ENCODE data around the gene RGS17.
A peak's percentile ranks its signal among the peaks of the same experiment; 100 is the strongest.
"Not testable (repeated sequence)": the region's sequence is repeated elsewhere in the genome, so short reads cannot be mapped to it uniquely, and the experiment has no call there.

RGS17 gene

DNA sequence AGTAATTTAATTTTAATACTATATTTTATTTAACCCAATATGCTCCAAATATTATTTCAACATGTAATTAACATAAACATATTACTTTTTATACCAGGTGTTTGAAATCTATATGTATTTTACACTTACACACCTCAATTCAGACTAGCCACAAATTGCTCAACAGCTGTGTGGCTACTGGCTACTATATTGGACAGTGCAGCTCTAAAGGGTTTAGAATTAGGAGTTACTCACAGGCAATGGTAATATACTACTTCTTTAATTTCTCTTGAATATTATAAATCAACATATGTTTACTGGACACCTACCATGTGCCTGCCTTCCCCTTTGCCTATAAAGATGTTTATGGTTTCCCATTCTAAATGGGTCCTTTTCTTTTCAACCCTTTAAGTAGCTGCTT, 130.8 kb downstream of the RGS17 start:
- peaks cover 5% of the 10 kb centered on the region; the same call in 1 of the 2 replicates for H3K36me3 ChIP-seq (ENCODE audit: insufficient read depth, low read length)
- H3K9ac ChIP-seq (ENCODE audit: low read depth, low read length, poor library complexity, severe bottlenecking), result peak overlapping the region; percentile 88

DNA sequence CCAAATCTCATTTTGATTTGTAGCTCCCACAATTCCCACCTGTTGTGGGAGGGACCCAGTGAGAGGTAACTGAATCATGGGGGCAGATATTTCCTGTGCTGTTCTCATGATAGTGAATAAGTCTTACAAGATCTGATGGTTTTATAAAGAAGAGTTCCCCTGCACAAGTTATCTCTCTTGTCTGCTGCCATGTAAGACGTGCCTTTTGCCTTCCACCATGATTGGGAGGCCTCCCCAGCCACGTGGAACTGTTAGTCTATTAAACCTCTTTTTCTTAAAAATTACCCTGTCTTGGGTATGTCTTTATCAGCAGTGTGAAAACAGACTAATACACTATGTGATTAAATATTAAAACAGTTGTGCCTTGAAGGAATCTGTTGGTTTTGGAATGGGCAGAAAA, 131.5 kb downstream of the RGS17 start:
- H3K27me3 ChIP-seq (ENCODE audit: insufficient read depth, low read length, poor library complexity, severe bottlenecking); H3K9me3 ChIP-seq (ENCODE audit: insufficient read depth, low read depth, low read length); H2AFZ ChIP-seq (ENCODE audit: low read length); H3K9me2 ChIP-seq (replicated peaks; ENCODE audit: low read depth, low read length); H3K36me3 ChIP-seq (ENCODE audit: insufficient read depth, low read length); H3F3A ChIP-seq (ENCODE audit: low read depth): not testable (repeated sequence)
- peaks cover 84% of the 10 kb centered on the region for H3K79me2 ChIP-seq (ENCODE audit: insufficient read depth, low read length)
- H3K4me3 ChIP-seq (ENCODE audit: low read length, poor library complexity, severe bottlenecking), result peak overlapping the region; percentile 97
- peak overlapping the region; percentile 88 for H3K9ac ChIP-seq (ENCODE audit: low read depth, low read length, poor library complexity, severe bottlenecking)
- H4K20me1 ChIP-seq (ENCODE audit: insufficient read depth, low read length, poor library complexity, severe bottlenecking), result peaks cover 66% of the 10 kb centered on the region
- H3K4me2 ChIP-seq (ENCODE audit: low read depth, low read length, poor library complexity, severe bottlenecking), result peak overlapping the region; percentile 93
- peaks cover 58% of the 10 kb centered on the region for H3K4me1 ChIP-seq (ENCODE audit: insufficient read depth, low read length, poor library complexity, severe bottlenecking)

More for the DNA sequence above, 130.8 kb downstream of the RGS17 start:
- no peak for TF ChIP-seq EZH2phosphoT487 (IDR thresholded peaks at IDR 0.05; ENCODE audit: borderline replicate concordance)
- TF ChIP-seq, protein P1, sequence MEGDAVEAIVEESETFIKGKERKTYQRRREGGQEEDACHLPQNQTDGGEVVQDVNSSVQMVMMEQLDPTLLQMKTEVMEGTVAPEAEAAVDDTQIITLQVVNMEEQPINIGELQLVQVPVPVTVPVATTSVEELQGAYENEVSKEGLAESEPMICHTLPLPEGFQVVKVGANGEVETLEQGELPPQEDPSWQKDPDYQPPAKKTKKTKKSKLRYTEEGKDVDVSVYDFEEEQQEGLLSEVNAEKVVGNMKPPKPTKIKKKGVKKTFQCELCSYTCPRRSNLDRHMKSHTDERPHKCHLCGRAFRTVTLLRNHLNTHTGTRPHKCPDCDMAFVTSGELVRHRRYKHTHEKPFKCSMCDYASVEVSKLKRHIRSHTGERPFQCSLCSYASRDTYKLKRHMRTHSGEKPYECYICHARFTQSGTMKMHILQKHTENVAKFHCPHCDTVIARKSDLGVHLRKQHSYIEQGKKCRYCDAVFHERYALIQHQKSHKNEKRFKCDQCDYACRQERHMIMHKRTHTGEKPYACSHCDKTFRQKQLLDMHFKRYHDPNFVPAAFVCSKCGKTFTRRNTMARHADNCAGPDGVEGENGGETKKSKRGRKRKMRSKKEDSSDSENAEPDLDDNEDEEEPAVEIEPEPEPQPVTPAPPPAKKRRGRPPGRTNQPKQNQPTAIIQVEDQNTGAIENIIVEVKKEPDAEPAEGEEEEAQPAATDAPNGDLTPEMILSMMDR (conservative IDR thresholded peaks at IDR 0.05; ENCODE audit: low read length), result no peak
- Histone ChIP-seq H2AFZ (ENCODE audit: low read length) (no peak overlapping the region), H3K27me3 (ENCODE audit: insufficient read depth, low read length, poor library complexity, severe bottlenecking) (no peaks in the 10 kb centered on the region), H3F3A (ENCODE audit: low read depth) (no peaks in the 10 kb centered on the region), H3K9me2 (replicated peaks; ENCODE audit: low read depth, low read length) (no peaks in the 10 kb centered on the region), H3K4me2 (ENCODE audit: low read depth, low read length, poor library complexity, severe bottlenecking) (peak overlapping the region; percentile 93), H4K20me1 (ENCODE audit: insufficient read depth, low read length, poor library complexity, severe bottlenecking) (peaks cover 59% of the 10 kb centered on the region), H3K79me2 (ENCODE audit: insufficient read depth, low read length) (peaks cover 83% of the 10 kb centered on the region), H3K9me3 (ENCODE audit: insufficient read depth, low read depth, low read length) (no peaks in the 10 kb centered on the region), H3K4me3 (ENCODE audit: low read length, poor library complexity, severe bottlenecking) (peak overlapping the region; percentile 97), H3K4me1 (ENCODE audit: insufficient read depth, low read length, poor library complexity, severe bottlenecking) (peaks cover 58% of the 10 kb centered on the region)

DNA sequence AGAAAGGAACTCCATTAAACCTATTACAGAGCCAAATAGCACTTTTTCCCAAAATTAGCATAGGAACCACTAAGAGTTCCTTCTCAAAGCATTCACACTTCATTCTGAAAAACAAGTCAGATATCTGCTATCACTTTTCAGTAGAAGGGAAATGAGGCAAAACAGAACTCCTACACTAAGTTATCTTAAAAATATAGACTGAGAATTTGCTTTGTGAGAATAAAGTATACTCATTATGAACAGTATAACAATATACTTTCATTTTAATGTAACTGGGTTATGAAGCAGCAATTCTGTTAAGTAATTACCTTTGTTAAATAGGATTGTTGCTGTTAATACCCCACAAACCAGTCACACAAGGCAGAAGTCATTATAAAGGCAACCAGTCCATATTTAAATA, 137.2 kb downstream of the RGS17 start:
- Histone ChIP-seq H3K4me1 (ENCODE audit: insufficient read depth, low read length, poor library complexity, severe bottlenecking) (peaks cover 28% of the 10 kb centered on the region), H3K36me3 (ENCODE audit: insufficient read depth, low read length) (peaks cover 37% of the 10 kb centered on the region; the same call in 1 of the 2 replicates), H3K4me3 (ENCODE audit: low read length, poor library complexity, severe bottlenecking) (no peak overlapping the region), H3K9me2 (replicated peaks; ENCODE audit: low read depth, low read length) (no peaks in the 10 kb centered on the region), H3K27me3 (ENCODE audit: insufficient read depth, low read length, poor library complexity, severe bottlenecking) (no peaks in the 10 kb centered on the region), H3K9ac (ENCODE audit: low read depth, low read length, poor library complexity, severe bottlenecking) (no peak overlapping the region), H3K79me2 (ENCODE audit: insufficient read depth, low read length) (peaks cover 79% of the 10 kb centered on the region), H4K20me1 (ENCODE audit: insufficient read depth, low read length, poor library complexity, severe bottlenecking) (peaks cover 64% of the 10 kb centered on the region), H3K9me3 (ENCODE audit: insufficient read depth, low read depth, low read length) (no peaks in the 10 kb centered on the region), H3K4me2 (ENCODE audit: low read depth, low read length, poor library complexity, severe bottlenecking) (no peak overlapping the region), H2AFZ (ENCODE audit: low read length) (no peak overlapping the region), H3F3A (ENCODE audit: low read depth) (no peaks in the 10 kb centered on the region)
- TF ChIP-seq, protein P1 (conservative IDR thresholded peaks at IDR 0.05; ENCODE audit: low read length), result no peak
- no peak for TF ChIP-seq EZH2phosphoT487 (IDR thresholded peaks at IDR 0.05; ENCODE audit: borderline replicate concordance)

DNA sequence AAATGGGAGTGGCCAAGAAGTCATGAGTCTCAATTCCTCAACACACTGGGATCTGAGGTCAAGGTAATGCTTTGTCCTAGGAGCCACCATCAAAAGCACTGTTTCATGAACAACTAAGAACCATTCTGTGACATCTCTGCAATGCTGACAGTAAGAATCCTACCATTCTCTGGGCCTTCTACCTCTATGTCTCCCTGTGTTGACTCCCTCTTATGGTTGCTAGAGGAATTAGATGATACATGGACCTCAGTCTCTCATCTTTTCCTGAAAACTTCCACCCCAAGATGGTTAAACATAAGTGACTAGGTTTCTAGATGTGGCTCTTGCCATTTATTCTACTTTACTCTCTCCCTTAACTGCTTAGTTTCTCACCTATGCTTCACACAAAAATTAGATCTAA, 137.7 kb downstream of the RGS17 start:
- no peak overlapping the region for H3K9ac ChIP-seq (ENCODE audit: low read depth, low read length, poor library complexity, severe bottlenecking)
- no peaks in the 10 kb centered on the region for H3K27me3 ChIP-seq (ENCODE audit: insufficient read depth, low read length, poor library complexity, severe bottlenecking)
- H3K36me3 ChIP-seq (ENCODE audit: insufficient read depth, low read length), result peaks cover 36% of the 10 kb centered on the region; the same call in 1 of the 2 replicates
- H4K20me1 ChIP-seq (ENCODE audit: insufficient read depth, low read length, poor library complexity, severe bottlenecking), result peaks cover 60% of the 10 kb centered on the region
- TF ChIP-seq EZH2phosphoT487 (IDR thresholded peaks at IDR 0.05; ENCODE audit: borderline replicate concordance), result no peak
- TF ChIP-seq, protein P1 (conservative IDR thresholded peaks at IDR 0.05; ENCODE audit: low read length), result peak; percentile 54
- peaks cover 25% of the 10 kb centered on the region for H3K4me1 ChIP-seq (ENCODE audit: insufficient read depth, low read length, poor library complexity, severe bottlenecking)
- no peak overlapping the region for H3K4me3 ChIP-seq (ENCODE audit: low read length, poor library complexity, severe bottlenecking)
- H3K9me2 ChIP-seq (replicated peaks; ENCODE audit: low read depth, low read length), result no peaks in the 10 kb centered on the region
- no peaks in the 10 kb centered on the region for H3K9me3 ChIP-seq (ENCODE audit: insufficient read depth, low read depth, low read length)
- H2AFZ ChIP-seq (ENCODE audit: low read length), result no peak overlapping the region
- H3F3A ChIP-seq (ENCODE audit: low read depth), result no peaks in the 10 kb centered on the region
- peak overlapping the region; percentile 7 for H3K4me2 ChIP-seq (ENCODE audit: low read depth, low read length, poor library complexity, severe bottlenecking)
- peaks cover 75% of the 10 kb centered on the region for H3K79me2 ChIP-seq (ENCODE audit: insufficient read depth, low read length)
